ENCODE measurements around the gene AURKB.
"Not testable (repeated sequence)": the region's sequence is repeated elsewhere in the genome, so short reads cannot be mapped to it uniquely, and the experiment has no call there.

The AURKB gene

DNA sequence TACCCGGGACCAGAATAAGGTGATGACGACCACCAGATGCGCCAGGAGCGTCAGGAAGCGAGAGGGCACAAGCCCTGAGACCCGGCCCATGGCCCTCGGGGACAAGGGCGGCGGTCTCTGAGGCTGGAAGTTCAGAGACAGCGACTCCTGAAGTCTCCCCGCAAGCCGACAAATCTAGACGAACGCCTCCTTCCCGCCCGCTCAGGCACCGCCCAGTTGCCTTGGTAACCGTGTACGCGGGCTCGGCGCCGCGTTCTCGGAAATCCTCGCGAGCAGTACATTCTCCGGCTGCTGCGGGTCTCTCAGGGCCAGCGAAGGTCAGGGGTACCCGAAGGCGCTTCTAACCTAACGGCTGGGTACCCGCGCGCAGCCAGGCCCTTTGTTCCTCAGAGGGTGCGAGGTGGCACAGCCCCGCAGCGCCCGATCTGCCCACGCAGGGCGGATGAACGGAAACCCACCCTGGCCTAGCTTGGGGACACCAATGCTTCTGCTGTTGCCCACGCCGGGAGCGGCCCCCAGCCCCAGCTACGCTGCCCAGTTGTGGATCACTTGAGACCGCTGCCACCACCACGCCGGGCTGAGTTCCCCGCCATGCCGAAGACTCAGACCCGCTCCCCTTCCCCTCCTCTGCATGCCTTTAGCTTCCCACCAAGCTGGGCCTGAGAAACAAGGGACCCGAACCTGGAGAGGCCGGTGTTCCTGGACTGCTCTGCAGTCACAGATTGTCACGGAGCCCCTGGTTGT is 34.0 kb downstream of the AURKB start, which contains the start of gene TMEM107:
Gene TMEM107, minus strand, starts transcription at position 184 of the 744 bp plus-strand sequence. Its CDS starts 94 bp downstream, at position 90.
- H3K27me3 ChIP-seq: no peaks in the 10 kb centered on the region
- H3K9me3 ChIP-seq: no peaks in the 10 kb centered on the region
- no peaks in the 10 kb centered on the region for H4K20me1 ChIP-seq
- H3K4me3 ChIP-seq: peak within 1 kb of the TSS; percentile 76
- H3K4me2 ChIP-seq: peak within 1 kb of the TSS; percentile 98
- TF ChIP-seq Cebpa-rat (IDR thresholded peaks at IDR 0.05): no peak
- peak within 1 kb of the TSS; percentile 91 for H3K27ac ChIP-seq
- H3K4me1 ChIP-seq: peaks cover 51% of the 10 kb centered on the region
- H3K9ac ChIP-seq: peak within 1 kb of the TSS; percentile 91
- H3K36me3 ChIP-seq: no peaks in the 10 kb centered on the region

- peak overlapping the region; percentile 91 for H3K27ac ChIP-seq
Measured at GRCh38 chr17:8175795-8176196, 34.6 kb downstream of the AURKB start.

GRCh38 chr17:8173871-8174322 is 36.5 kb downstream of the AURKB start:
- no peaks in the 10 kb centered on the region for H3K36me3 ChIP-seq
- H3K4me3 ChIP-seq: peak overlapping the region; percentile 62
- peak overlapping the region; percentile 98 for H3K4me2 ChIP-seq
- H3K27ac ChIP-seq: peak overlapping the region; percentile 98
- no peak for TF ChIP-seq Cebpa-rat (IDR thresholded peaks at IDR 0.05)
- no peaks in the 10 kb centered on the region for H3K27me3 ChIP-seq
- H3K9ac ChIP-seq: peak overlapping the region; percentile 96
- H3K9me3 ChIP-seq: no peaks in the 10 kb centered on the region
- peaks cover 68% of the 10 kb centered on the region for H3K4me1 ChIP-seq
- H4K20me1 ChIP-seq: no peaks in the 10 kb centered on the region

More at GRCh38 chr17:8175795-8176196, 34.6 kb downstream of the AURKB start:
- Histone ChIP-seq H4K20me1 (no peaks in the 10 kb centered on the region), H3K4me2 (peak overlapping the region; percentile 98), H3K27me3 (no peaks in the 10 kb centered on the region), H3K36me3 (no peaks in the 10 kb centered on the region), H3K9me3 (no peaks in the 10 kb centered on the region), H3K4me1 (peaks cover 57% of the 10 kb centered on the region), H3K9ac (peak overlapping the region; percentile 91), H3K4me3 (peak overlapping the region; percentile 76)
- no peak for TF ChIP-seq Cebpa-rat (IDR thresholded peaks at IDR 0.05)

DNA sequence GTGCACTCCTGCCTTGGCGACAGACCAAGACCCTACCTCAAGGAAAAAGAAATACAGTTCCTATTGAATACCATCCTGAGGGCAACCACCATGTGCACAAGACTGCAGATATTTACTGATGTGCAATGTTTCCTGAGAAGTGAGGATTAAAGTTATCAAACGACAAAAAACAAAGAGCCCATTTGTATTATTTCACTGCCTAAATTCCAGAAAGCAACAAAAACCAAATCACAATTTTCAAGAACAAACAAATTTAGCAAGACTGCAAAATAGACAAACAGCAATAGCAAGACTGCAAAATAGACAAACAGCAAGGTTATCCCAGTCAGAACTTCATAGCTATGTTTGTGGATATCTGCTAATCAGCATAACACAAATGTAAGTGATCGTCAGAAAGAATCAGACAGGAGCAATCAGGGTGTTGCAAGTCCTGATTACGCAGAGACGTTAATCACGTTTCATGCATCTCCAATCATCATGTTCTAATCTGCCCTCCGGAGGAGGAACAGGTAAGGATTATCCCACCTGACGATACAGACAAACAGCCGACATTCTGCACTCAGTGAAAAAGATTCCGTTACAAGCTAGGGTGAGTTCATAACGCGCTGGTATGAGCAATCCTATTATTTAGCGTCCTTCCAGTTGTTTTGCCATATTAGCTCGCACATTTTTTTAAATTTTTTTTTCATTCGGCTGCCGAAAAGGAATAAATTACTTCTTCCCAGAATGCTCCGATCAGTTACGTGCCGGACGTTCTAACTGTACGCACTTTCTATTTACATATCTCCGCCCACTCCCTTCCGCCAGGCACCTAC is 37.1 kb downstream of the AURKB start:
- Histone ChIP-seq H3K27me3 (no peaks in the 10 kb centered on the region), H3K9ac (peak overlapping the region; percentile 96), H3K27ac (peak overlapping the region; percentile 98), H4K20me1 (no peaks in the 10 kb centered on the region), H3K36me3 (no peaks in the 10 kb centered on the region), H3K9me3 (no peaks in the 10 kb centered on the region), H3K4me1 (peaks cover 68% of the 10 kb centered on the region), H3K4me2 (peak overlapping the region; percentile 98), H3K4me3 (peak overlapping the region; percentile 62)
- peak; percentile 71 for TF ChIP-seq Cebpa-rat (IDR thresholded peaks at IDR 0.05)

DNA sequence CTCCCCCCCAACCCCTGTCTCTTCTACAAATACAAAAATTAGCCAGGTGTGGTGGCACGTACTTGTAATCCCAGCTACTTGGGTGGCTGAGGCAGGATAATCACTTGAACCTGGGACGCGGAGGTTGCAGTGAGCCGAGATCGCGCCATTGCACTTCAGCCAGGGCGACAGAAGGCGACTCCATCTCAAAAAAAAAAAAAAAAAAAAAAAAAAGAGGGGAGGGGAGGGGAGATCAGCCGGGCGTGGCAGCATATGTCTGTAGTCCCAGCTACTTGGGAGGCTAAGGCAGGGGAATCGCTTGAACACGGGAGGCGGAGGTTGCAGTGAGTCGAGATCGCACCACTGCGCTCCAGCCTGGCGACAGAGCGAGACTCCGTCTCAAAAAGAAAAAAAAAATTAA is 40.2 kb downstream of the AURKB start:
- Histone ChIP-seq H3K4me1 (peaks cover 49% of the 10 kb centered on the region), H3K4me2 (peak overlapping the region; percentile 14; the same call in 1 of the 2 replicates)
- H3K9me3 ChIP-seq, H4K20me1 ChIP-seq, H3K4me3 ChIP-seq, H3K27ac ChIP-seq, H3K27me3 ChIP-seq, H3K36me3 ChIP-seq, H3K9ac ChIP-seq: not testable (repeated sequence)

GRCh38 chr17:8167526-8167925 is 42.8 kb downstream of the AURKB start:
- no peak overlapping the region; the same call in 1 of the 2 replicates for H3K9ac ChIP-seq
- peaks cover 48% of the 10 kb centered on the region for H3K4me1 ChIP-seq
- H4K20me1 ChIP-seq: no peaks in the 10 kb centered on the region
- no peaks in the 10 kb centered on the region for H3K9me3 ChIP-seq
- no peak overlapping the region for H3K4me3 ChIP-seq
- no peaks in the 10 kb centered on the region for H3K36me3 ChIP-seq
- H3K27ac ChIP-seq: no peak overlapping the region
- no peak overlapping the region for H3K4me2 ChIP-seq
- TF ChIP-seq Cebpa-rat (IDR thresholded peaks at IDR 0.05): no peak
- H3K27me3 ChIP-seq: no peaks in the 10 kb centered on the region

DNA sequence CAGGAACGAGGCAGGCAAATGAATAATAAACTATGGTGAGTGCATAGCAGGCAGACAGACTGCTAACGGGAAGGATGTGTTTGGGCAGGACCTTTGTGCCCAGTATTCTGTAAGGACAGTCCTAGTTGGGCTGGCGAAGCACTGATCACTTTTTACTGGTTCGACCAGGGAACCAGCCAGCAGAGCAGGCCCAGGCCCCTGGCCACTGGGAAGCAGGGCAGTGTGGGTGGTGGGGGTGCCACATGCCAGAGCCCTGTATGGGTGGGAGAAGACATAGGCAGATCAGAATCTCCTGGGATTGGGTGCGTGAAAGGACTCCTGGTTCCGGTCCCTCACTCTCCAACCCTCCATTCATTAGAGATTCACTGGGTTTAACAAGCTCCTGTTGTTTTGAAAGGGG is 43.6 kb downstream of the AURKB start:
- no peaks in the 10 kb centered on the region for H3K27me3 ChIP-seq
- TF ChIP-seq Cebpa-rat (IDR thresholded peaks at IDR 0.05): no peak
- no peaks in the 10 kb centered on the region for H3K36me3 ChIP-seq
- peaks cover 6% of the 10 kb centered on the region for H4K20me1 ChIP-seq
- H3K4me3 ChIP-seq: no peak overlapping the region
- H3K4me2 ChIP-seq: no peak overlapping the region
- H3K4me1 ChIP-seq: peaks cover 44% of the 10 kb centered on the region
- no peak overlapping the region for H3K9ac ChIP-seq
- H3K9me3 ChIP-seq: no peaks in the 10 kb centered on the region
- H3K27ac ChIP-seq: no peak overlapping the region

DNA sequence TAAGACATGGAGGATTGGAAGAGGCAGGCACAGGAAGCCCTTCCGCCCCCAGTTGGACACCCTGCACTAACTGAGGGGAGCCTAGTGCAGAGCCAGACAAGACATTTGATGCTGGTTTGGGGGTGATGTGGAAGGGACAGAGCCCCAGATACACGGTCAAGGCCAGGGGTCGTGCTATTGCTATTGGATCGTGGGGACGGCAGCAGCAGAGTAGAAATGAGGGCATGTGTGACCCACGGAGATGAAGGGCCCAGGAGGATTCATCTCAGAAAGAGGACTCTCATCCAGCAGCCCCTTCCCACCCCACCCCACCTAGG is 45.6 kb downstream of the AURKB start:
- peak overlapping the region; percentile 91 for H3K4me2 ChIP-seq
- H4K20me1 ChIP-seq: peaks cover 25% of the 10 kb centered on the region
- peaks cover 16% of the 10 kb centered on the region for H3K36me3 ChIP-seq
- peak overlapping the region; percentile 98 for H3K27ac ChIP-seq
- no peak for TF ChIP-seq Cebpa-rat (IDR thresholded peaks at IDR 0.05)
- H3K27me3 ChIP-seq: no peaks in the 10 kb centered on the region
- H3K9me3 ChIP-seq: no peaks in the 10 kb centered on the region
- no peak overlapping the region; the same call in 1 of the 2 replicates for H3K9ac ChIP-seq
- H3K4me3 ChIP-seq: no peak overlapping the region; the same call in 1 of the 2 replicates
- H3K4me1 ChIP-seq: peaks cover 44% of the 10 kb centered on the region

- Histone ChIP-seq H3K4me2 (peak overlapping the region; percentile 91), H3K9ac (peak overlapping the region; percentile 99; the same call in 1 of the 2 replicates), H3K4me1 (peaks cover 49% of the 10 kb centered on the region), H4K20me1 (peaks cover 31% of the 10 kb centered on the region), H3K27me3 (no peaks in the 10 kb centered on the region), H3K36me3 (peaks cover 21% of the 10 kb centered on the region), H3K9me3 (no peaks in the 10 kb centered on the region), H3K4me3 (peak overlapping the region; percentile 100), H3K27ac (peak overlapping the region; percentile 98)
- no peak for TF ChIP-seq Cebpa-rat (IDR thresholded peaks at IDR 0.05)
Measured at GRCh38 chr17:8163978-8164814, 46.2 kb downstream of the AURKB start.
